ENCODE results near the gene PIGC. TPM values are rescaled to one million over a fixed set of nuclear protein-coding genes. Genes with fewer than 3 reads are reported as not detected.

PIGC gene
- total and polyA plus RNA-seq, 3 donors from 2014 or later: 25.2 to 45.6 (median 31.3) TPM

DNA sequence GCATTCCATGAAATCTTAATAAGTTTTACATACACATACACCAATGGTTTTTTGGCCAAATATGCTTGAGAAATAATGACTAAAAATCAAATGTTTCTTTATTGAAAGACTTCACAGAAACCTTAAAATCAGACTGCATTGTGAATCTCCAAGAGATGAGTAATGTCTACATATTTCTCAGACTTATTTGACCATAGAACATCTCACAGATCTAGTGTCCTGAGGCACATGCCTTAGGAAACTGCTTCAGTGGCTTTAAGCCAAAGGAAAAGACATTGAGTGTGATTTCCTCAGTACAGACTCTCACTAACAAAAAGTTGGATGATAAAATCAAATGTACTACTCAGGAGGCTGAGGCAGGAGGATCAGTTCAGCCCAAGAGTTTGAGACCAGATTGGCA lies 29.5 kb downstream of the PIGC start:
- Histone ChIP-seq H3K4me1 (no peaks in the 10 kb centered on the region), H3K27ac (no peak overlapping the region), H3K9me3 (no peaks in the 10 kb centered on the region), H3K4me3 (no peak overlapping the region), H3K27me3 (no peaks in the 10 kb centered on the region), H3K36me3 (ENCODE audit: low read depth, missing control alignments) (no peaks in the 10 kb centered on the region)
- intact Hi-C loops (cut with DNase I; ENCODE audit: low total_unique reads): no loop called here
- no peak for DNase-seq
- TF ChIP-seq POLR2A (IDR thresholded peaks at IDR 0.05): no peak
- TF ChIP-seq, protein P1, sequence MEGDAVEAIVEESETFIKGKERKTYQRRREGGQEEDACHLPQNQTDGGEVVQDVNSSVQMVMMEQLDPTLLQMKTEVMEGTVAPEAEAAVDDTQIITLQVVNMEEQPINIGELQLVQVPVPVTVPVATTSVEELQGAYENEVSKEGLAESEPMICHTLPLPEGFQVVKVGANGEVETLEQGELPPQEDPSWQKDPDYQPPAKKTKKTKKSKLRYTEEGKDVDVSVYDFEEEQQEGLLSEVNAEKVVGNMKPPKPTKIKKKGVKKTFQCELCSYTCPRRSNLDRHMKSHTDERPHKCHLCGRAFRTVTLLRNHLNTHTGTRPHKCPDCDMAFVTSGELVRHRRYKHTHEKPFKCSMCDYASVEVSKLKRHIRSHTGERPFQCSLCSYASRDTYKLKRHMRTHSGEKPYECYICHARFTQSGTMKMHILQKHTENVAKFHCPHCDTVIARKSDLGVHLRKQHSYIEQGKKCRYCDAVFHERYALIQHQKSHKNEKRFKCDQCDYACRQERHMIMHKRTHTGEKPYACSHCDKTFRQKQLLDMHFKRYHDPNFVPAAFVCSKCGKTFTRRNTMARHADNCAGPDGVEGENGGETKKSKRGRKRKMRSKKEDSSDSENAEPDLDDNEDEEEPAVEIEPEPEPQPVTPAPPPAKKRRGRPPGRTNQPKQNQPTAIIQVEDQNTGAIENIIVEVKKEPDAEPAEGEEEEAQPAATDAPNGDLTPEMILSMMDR (IDR thresholded peaks at IDR 0.05): no peak

DNA sequence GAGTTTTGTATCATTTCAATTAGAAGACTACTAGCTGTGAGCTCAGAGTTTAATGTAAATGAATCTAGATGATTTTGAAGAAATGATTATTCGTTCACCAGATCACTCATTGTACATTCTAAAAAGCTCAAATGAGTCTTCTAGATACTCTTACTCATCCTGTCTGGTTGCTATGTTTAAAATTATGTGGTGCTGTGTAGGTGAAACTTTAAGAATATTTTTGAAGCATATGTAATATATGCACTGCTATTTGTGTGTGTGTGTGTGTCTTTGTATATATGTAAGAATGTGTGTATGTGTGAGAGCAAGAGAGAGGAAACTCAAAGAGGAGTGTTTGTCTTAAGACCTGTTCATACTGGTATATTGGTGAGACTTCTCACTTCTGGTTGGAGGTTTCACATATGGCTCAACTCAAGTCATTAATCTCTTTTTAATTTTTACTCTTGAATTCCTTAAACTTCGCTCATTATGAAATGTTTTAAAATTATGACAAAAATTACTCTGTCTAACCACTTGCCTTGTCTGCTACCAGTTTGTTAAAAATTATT lies 32.0 kb downstream of the PIGC start:
- intact Hi-C loops (cut with DNase I; ENCODE audit: low total_unique reads): no loop called here
- Histone ChIP-seq H3K27ac (no peak overlapping the region), H3K36me3 (ENCODE audit: low read depth, missing control alignments) (no peaks in the 10 kb centered on the region), H3K4me1 (no peaks in the 10 kb centered on the region), H3K4me3 (no peak overlapping the region), H3K27me3 (no peaks in the 10 kb centered on the region), H3K9me3 (no peaks in the 10 kb centered on the region)
- 87 to 94% methylated on average over 2 of the region's 2 CpGs for WGBS, 2 donors
- no peak for DNase-seq
- TF ChIP-seq POLR2A (IDR thresholded peaks at IDR 0.05): no peak
- TF ChIP-seq, protein P1 (IDR thresholded peaks at IDR 0.05): no peak

DNA sequence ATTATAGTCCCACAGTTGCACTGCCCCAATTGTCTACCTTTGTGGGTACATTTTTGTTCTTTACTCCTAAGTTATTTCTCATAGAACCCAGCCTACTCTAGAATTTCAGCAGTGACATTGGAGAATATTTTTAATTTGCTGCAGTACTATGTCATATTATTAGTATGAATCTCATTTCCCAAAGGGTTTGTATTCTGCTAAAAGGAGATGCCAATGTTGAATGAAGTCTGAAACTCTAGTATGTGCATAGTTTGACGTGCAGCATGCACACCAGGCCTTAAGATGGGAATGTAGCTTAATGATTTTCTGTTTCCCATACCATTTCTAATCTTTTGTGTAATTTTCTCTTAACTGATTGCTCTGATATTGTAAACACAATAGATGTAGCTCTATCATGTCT lies 33.8 kb downstream of the PIGC start:
- no peak for TF ChIP-seq POLR2A (IDR thresholded peaks at IDR 0.05)
- TF ChIP-seq, protein P1 (IDR thresholded peaks at IDR 0.05): no peak
- Histone ChIP-seq H3K4me3 (no peak overlapping the region), H3K27ac (no peak overlapping the region), H3K4me1 (no peaks in the 10 kb centered on the region), H3K36me3 (ENCODE audit: low read depth, missing control alignments) (no peaks in the 10 kb centered on the region), H3K27me3 (no peaks in the 10 kb centered on the region), H3K9me3 (no peaks in the 10 kb centered on the region)
- WGBS, 2 donors: 85 to 87% methylated on average over 1 of the region's 1 CpG
- intact Hi-C loops (cut with DNase I; ENCODE audit: low total_unique reads): no loop called here
- DNase-seq: no peak

DNA sequence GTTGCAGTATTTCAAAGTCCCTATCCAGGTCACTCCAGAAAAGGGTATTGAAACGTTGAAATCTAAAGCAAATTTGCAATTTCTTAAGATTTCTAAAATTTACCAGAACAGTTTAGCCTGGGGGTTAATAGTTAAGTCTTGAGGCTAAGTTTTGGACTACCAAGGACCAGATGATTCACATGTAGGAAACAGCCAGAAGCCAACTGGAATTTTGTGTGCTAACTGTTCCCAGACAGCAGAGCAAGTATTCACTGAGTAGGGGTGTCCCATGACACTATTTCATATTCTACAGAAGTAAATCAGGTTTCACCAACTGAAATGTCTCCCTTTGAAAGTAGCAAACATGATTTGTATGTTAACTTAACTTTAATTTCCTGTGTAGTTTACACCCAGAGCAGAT lies 34.9 kb downstream of the PIGC start:
- DNase-seq: no peak
- no peak for TF ChIP-seq POLR2A (IDR thresholded peaks at IDR 0.05)
- TF ChIP-seq, protein P1 (IDR thresholded peaks at IDR 0.05): no peak
- no peak overlapping the region for H3K4me3 ChIP-seq
- no peak overlapping the region for H3K27ac ChIP-seq
- no peaks in the 10 kb centered on the region for H3K36me3 ChIP-seq (ENCODE audit: low read depth, missing control alignments)
- H3K4me1 ChIP-seq: peaks cover 3% of the 10 kb centered on the region
- H3K27me3 ChIP-seq: no peaks in the 10 kb centered on the region
- no peaks in the 10 kb centered on the region for H3K9me3 ChIP-seq
- intact Hi-C loops (cut with DNase I; ENCODE audit: low total_unique reads): no loop called here
- 86 to 100% methylated on average over 1 of the region's 1 CpG for WGBS, 2 donors

DNA sequence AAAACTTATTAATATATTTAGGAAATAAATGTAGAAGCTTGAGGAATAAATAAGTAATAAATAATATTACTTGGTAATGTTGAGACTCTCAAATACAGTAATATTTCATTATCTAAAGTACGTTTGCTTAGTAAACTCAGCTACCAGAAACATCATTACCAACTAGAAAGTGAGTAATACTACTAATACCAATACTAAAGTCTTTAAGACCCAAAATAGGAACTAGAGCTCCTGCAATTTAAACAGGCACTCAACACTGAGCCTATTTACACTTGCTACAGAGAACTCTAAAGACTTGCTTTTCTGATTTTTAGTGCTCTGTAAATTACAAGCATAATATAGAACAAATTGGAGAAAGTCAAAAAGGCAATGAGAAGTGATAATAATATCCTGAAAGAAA lies 36.9 kb downstream of the PIGC start:
- intact Hi-C loops (cut with DNase I; ENCODE audit: low total_unique reads): no loop called here
- Histone ChIP-seq H3K4me1 (peaks cover 16% of the 10 kb centered on the region), H3K27ac (no peak overlapping the region), H3K36me3 (ENCODE audit: low read depth, missing control alignments) (no peaks in the 10 kb centered on the region), H3K9me3 (no peaks in the 10 kb centered on the region), H3K4me3 (no peak overlapping the region), H3K27me3 (no peaks in the 10 kb centered on the region)
- TF ChIP-seq POLR2A (IDR thresholded peaks at IDR 0.05): no peak
- TF ChIP-seq, protein P1 (IDR thresholded peaks at IDR 0.05): no peak
- WGBS, 2 donors: 86 to 91% methylated on average over 1 of the region's 1 CpG
- DNase-seq: no peak
